ENCODE results near the gene MEPCE. TPM values are rescaled to one million over a fixed set of nuclear protein-coding genes. Genes with fewer than 3 reads are reported as not detected.

Gene MEPCE
- total and polyA plus RNA-seq, 9 of the 15 experiments (the other 6 are each of a cell fraction or from before 2014, with no cell fraction given), result 10.9 to 76.3 (median 44.1) TPM

GRCh38 chr7:100476903-100477870 is 47.6 kb downstream of the MEPCE start (continued):
- TF ChIP-seq REST (IDR thresholded peaks at IDR 0.05; ENCODE audit: borderline replicate concordance) (no peak), REST (CRISPR knock-in tag; IDR thresholded peaks at IDR 0.05; ENCODE audit: low read depth) (no peak), TEAD4 (IDR thresholded peaks at IDR 0.05; ENCODE audit: low read length) (peak; percentile 14; the same call in 1 of the 2 replicates), TEAD4 (CRISPR knock-in tag; IDR thresholded peaks at IDR 0.05; ENCODE audit: borderline replicate concordance) (no peak), ZNF316 (IDR thresholded peaks at IDR 0.05) (no peak), OTX1 (CRISPR knock-in tag; IDR thresholded peaks at IDR 0.05) (peak; percentile 81; the same call in 1 of the 2 replicates), PREB (CRISPR knock-in tag; IDR thresholded peaks at IDR 0.05) (no peak), ZNF511 (CRISPR knock-in tag; IDR thresholded peaks at IDR 0.05) (0 out of 2 replicates have a peak, but pooled peaks have one; percentile 28), MNT (conservative IDR thresholded peaks at IDR 0.05) (peak in 1 of 2 experiments; percentile 45; a peak in 1 of 4 replicates), KDM5B (IDR thresholded peaks at IDR 0.05; ENCODE audit: insufficient replicate concordance, low read depth, low read length) (peak; percentile 51), E2F5 (CRISPR knock-in tag; IDR thresholded peaks at IDR 0.05) (no peak), ZNF263 (CRISPR knock-in tag; IDR thresholded peaks at IDR 0.05; ENCODE audit: borderline replicate concordance) (peak; percentile 80), ILK (tag; IDR thresholded peaks at IDR 0.05; ENCODE audit: borderline replicate concordance, low read depth) (no peak), HNRNPUL1 (IDR thresholded peaks at IDR 0.05; ENCODE audit: low read length) (no peak)
